Large intestine (tissue), 3 donors: ENCODE results near the gene NIFK. TPM values are rescaled to one million over a fixed set of nuclear protein-coding genes. Genes with fewer than 3 reads are reported as not detected.
"Not testable (repeated sequence)": the region's sequence is repeated elsewhere in the genome, so short reads cannot be mapped to it uniquely, and the experiment has no call there.

Experiments used
- DNase-seq, 2 donors: peaks; one replicate each; pipeline versions ENCODE4 v3.0.0 to v3.0.0-alpha.2; 2013
- H3K27ac ChIP-seq: one replicate; pipeline ENCODE4 v1.5.1; 2013; ENCODE audit warnings: low read length
- H3K27me3 ChIP-seq: 2 replicates; pipeline ENCODE4 v1.6.1; 2013; ENCODE audit warnings: low read length; ENCODE audit not compliant: control insufficient read depth, insufficient read depth
- H3K36me3 ChIP-seq: 2 replicates; pipeline ENCODE4 v1.6.1; 2013; ENCODE audit warnings: low read length; ENCODE audit not compliant: control insufficient read depth, insufficient read depth
- H3K4me1 ChIP-seq: one replicate; pipeline ENCODE4 v1.6.1; 2013; ENCODE audit warnings: low read length; ENCODE audit not compliant: control insufficient read depth, insufficient read depth
- H3K4me3 ChIP-seq: one replicate; pipeline ENCODE4 v1.5.1; 2013; ENCODE audit warnings: low read length
- H3K9me3 ChIP-seq: one replicate; pipeline ENCODE4 v1.6.1; 2013; ENCODE audit warnings: mild to moderate bottlenecking, low read depth, low read length, moderate library complexity; ENCODE audit not compliant: control insufficient read depth
- WGBS: methylation state at CpG from one replicate; pipeline ENCODE4 v1.1.5; 2013; ENCODE audit warnings: low lambda C conversion rate; ENCODE audit not compliant: insufficient coverage; 5-methylcytosine and 5-hydroxymethylcytosine counted together
- polyA plus RNA-seq: library from polyadenylated mRNA; unstranded; fragments of 120-200 nt; gene quantifications from one replicate; pipeline ENCODE4 v1.2.1, GENCODE V29; 2013

NIFK gene
- polyA plus RNA-seq, 1 donor, result 64.4 TPM

DNA sequence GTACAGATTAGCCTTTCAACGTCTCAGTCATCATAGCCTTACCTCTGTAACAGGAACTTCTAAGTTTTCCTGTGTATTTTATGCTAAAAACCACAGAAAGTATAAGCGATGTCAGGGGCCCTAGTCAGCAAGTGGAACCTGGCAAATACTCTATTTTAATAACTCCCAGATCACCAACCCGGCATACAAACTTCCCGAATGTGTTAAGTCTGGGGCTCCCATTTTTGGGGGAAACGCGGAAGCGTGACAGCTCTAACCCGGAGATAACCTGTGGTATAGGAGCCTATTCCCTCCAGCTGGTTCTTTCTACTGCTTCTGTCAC, 574 bp downstream of the NIFK start:
- Histone ChIP-seq H3K36me3 (peaks cover 19% of the 10 kb centered on the region), H3K27me3 (no peaks in the 10 kb centered on the region), H3K4me1 (no peaks in the 10 kb centered on the region), H3K27ac (peak overlapping the region; percentile 64), H3K9me3 (peaks cover 5% of the 10 kb centered on the region), H3K4me3 (peak overlapping the region; percentile 92)
- no CpG with 5 or more reads among the region's 8 CpGs for WGBS
- DNase-seq, result peak in 1 of 2 donors; percentile 35

DNA sequence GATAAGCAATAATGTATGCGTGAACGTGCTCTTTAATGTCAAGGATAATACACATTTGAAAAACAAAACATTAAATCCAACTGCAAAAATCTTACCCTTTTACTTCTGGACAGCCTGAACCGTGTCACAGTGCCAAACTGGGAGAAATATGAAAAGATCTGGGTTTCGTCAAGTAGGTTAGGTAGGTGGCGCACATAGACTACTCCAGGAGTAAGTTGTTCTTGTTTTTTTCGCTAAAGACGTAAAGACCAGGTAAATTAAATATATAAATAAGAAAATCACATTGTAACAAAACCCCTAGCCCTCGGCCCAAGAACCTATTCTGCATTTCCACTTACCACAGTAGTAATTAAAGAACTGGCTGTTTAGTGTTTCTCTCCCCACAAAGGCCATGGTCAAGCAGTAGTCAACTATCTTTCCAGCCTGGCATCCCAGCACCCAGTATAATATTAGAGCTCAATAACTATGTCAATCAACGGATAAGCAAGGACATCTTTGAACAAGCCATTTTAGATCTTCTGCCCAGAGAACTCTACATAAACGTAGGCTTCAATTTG, 1.1 kb downstream of the NIFK start:
- peak overlapping the region; percentile 1 for H3K27ac ChIP-seq
- 7% methylated on average over 3 of the region's 10 CpGs for WGBS
- peaks cover 5% of the 10 kb centered on the region for H3K9me3 ChIP-seq
- H3K4me3 ChIP-seq, result peak overlapping the region; percentile 92
- H3K4me1 ChIP-seq, result no peaks in the 10 kb centered on the region
- DNase-seq, result no peak
- peaks cover 24% of the 10 kb centered on the region for H3K36me3 ChIP-seq
- no peaks in the 10 kb centered on the region for H3K27me3 ChIP-seq

DNA sequence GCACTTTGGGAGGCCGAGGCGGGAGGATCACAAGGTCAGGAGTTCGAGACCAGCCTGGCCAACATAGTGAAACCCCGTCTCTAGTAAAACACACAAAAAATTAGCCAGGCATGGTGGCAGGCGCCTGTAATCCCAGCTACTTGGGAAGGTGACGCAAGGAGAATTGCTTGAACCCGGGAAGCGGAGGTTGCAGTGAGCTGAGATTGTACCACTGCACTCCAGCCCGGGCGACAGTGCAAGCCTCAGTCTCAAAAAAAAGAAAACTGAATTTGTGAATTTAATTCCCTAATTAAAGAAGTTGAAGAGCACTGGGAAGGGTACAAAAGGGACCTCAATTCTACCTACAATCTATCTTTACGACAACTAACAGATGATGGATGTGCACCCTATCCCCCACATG, 2.1 kb downstream of the NIFK start:
- no CpG with 5 or more reads among the region's 11 CpGs for WGBS
- H3K27ac ChIP-seq, H3K9me3 ChIP-seq, DNase-seq, H3K4me1 ChIP-seq, H3K4me3 ChIP-seq, H3K27me3 ChIP-seq: not testable (repeated sequence)
- peaks cover 30% of the 10 kb centered on the region for H3K36me3 ChIP-seq

GRCh38 chr2:121731366-121731765, 5.3 kb downstream of the NIFK start:
- 96% methylated on average over 4 of the region's 6 CpGs for WGBS
- H3K9me3 ChIP-seq, result no peaks in the 10 kb centered on the region
- H3K27ac ChIP-seq, result no peak overlapping the region
- no peak for DNase-seq
- no peaks in the 10 kb centered on the region for H3K27me3 ChIP-seq
- no peaks in the 10 kb centered on the region for H3K4me1 ChIP-seq
- H3K4me3 ChIP-seq, result no peak overlapping the region
- H3K36me3 ChIP-seq, result peaks cover 47% of the 10 kb centered on the region

DNA sequence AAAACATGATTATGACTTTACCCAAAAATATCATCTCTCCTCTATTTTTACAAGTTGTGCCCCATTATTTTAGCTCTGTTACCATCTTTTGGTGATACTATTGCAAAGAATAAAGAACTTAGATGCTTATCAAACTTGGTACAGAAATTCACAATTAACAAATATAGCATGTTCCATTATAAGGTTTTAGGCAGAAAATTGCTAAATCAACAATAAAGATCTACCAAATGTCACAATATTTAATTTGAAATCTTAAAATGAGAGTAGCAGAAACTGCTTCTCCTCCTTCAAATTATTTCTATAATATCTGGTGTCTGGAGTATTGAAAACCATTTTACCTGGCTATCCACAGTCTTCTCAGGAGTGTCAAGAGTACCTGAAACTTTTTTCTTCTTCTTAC, 8.7 kb downstream of the NIFK start:
- H3K27me3 ChIP-seq, result no peaks in the 10 kb centered on the region
- no peak overlapping the region for H3K27ac ChIP-seq
- H3K4me3 ChIP-seq, result no peak overlapping the region
- H3K36me3 ChIP-seq, result peaks cover 44% of the 10 kb centered on the region
- no peaks in the 10 kb centered on the region for H3K9me3 ChIP-seq
- no peak for DNase-seq
- no peaks in the 10 kb centered on the region for H3K4me1 ChIP-seq

GRCh38 chr2:121727332-121727731, 9.3 kb downstream of the NIFK start:
- Histone ChIP-seq H3K4me1 (no peaks in the 10 kb centered on the region), H3K9me3 (no peaks in the 10 kb centered on the region), H3K4me3 (no peak overlapping the region), H3K27me3 (no peaks in the 10 kb centered on the region), H3K27ac (no peak overlapping the region), H3K36me3 (peaks cover 40% of the 10 kb centered on the region)
- no peak for DNase-seq
- WGBS, result no CpG with 5 or more reads among the region's 2 CpGs

- Histone ChIP-seq H3K4me3 (no peak overlapping the region), H3K27me3 (no peaks in the 10 kb centered on the region), H3K27ac (no peak overlapping the region), H3K4me1 (no peaks in the 10 kb centered on the region), H3K36me3 (peaks cover 7% of the 10 kb centered on the region), H3K9me3 (no peaks in the 10 kb centered on the region)
- DNase-seq, result no peak
- WGBS, result no CpG with 5 or more reads among the region's 5 CpGs
Observed at GRCh38 chr2:121723316-121723715, 13.4 kb downstream of the NIFK start.

- Histone ChIP-seq H3K4me3 (no peak overlapping the region), H3K9me3 (no peaks in the 10 kb centered on the region), H3K36me3 (peaks cover 4% of the 10 kb centered on the region), H3K27me3 (no peaks in the 10 kb centered on the region), H3K27ac (no peak overlapping the region), H3K4me1 (no peaks in the 10 kb centered on the region)
- no CpG with 5 or more reads among the region's 5 CpGs for WGBS
- DNase-seq, result no peak
Observed at GRCh38 chr2:121722479-121722878, 14.2 kb downstream of the NIFK start.

- H3K27ac ChIP-seq, result no peak overlapping the region
- H3K36me3 ChIP-seq, result no peaks in the 10 kb centered on the region
- no peaks in the 10 kb centered on the region for H3K4me1 ChIP-seq
- H3K27me3 ChIP-seq, result no peaks in the 10 kb centered on the region
- no peak for DNase-seq
- no peak overlapping the region for H3K4me3 ChIP-seq
- no peaks in the 10 kb centered on the region for H3K9me3 ChIP-seq
- 67% methylated on average over 3 of the region's 8 CpGs for WGBS
Observed at GRCh38 chr2:121721926-121722325, 14.7 kb downstream of the NIFK start.

GRCh38 chr2:121717529-121717928, 19.1 kb downstream of the NIFK start:
- no peaks in the 10 kb centered on the region for H3K36me3 ChIP-seq
- no peaks in the 10 kb centered on the region for H3K4me1 ChIP-seq
- no CpG with 5 or more reads among the region's 6 CpGs for WGBS

DNA sequence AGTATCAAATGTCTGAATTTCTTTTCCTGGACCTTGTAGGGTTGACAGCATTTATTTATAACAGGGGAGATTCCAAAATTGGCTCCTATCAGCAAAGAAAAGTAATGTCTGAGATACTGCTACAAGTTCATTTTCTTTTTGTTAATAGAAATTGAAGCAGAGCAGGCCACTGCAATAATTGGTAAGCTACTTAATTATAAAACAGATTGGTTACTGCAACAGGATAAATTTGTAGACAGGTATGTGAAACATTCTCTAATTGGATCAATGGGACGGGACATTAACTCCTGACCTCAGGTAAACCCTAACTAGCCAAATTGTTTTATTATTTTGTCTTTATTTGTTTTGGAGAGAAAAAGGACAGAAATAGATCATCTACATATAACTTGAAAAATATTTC, 20.5 kb downstream of the NIFK start:
- no peak overlapping the region for H3K4me3 ChIP-seq
- no peak overlapping the region for H3K27ac ChIP-seq
- no peak for DNase-seq
- H3K36me3 ChIP-seq, result no peaks in the 10 kb centered on the region
- H3K4me1 ChIP-seq, result no peaks in the 10 kb centered on the region
- no peaks in the 10 kb centered on the region for H3K27me3 ChIP-seq
- no peaks in the 10 kb centered on the region for H3K9me3 ChIP-seq
- WGBS, result no CpG with 5 or more reads among the region's 1 CpG

More at GRCh38 chr2:121717529-121717928, 19.1 kb downstream of the NIFK start:
- Histone ChIP-seq H3K27me3 (no peaks in the 10 kb centered on the region), H3K27ac (no peak overlapping the region), H3K4me3 (no peak overlapping the region), H3K9me3 (no peaks in the 10 kb centered on the region)
- no peak for DNase-seq
